Karpas-422 (cell line): Measurements from ENCODE around the gene P2RY12. TPM values are rescaled to one million over a fixed set of nuclear protein-coding genes. Genes with fewer than 3 reads are reported as not detected.

Experiments
- DNase-seq: peaks from one replicate; pipeline ENCODE4 v3.0.0-alpha.2; 2015
- H2AFZ ChIP-seq: fragments of 200-600 bp; sonication (generic); 2 replicates; pipeline ENCODE4 v1.6.1; 2014; ENCODE audit warnings: antibody characterized with exemption, low read length, mixed read lengths
- H3K27ac ChIP-seq: fragments of 200-600 bp; sonication (generic); 2 replicates; pipeline ENCODE4 v1.5.1; 2014; ENCODE audit warnings: mild to moderate bottlenecking, low read length, moderate library complexity
- H3K27me3 ChIP-seq: fragments of 200-600 bp; sonication (generic); 2 replicates; pipeline ENCODE4 v1.6.1; 2014; ENCODE audit warnings: low read length, mixed read lengths
- H3K36me3 ChIP-seq: fragments of 200-600 bp; sonication (generic); 2 replicates; pipeline ENCODE4 v1.6.1; 2014; ENCODE audit warnings: low read length, mixed read lengths; ENCODE audit not compliant: insufficient read depth
- H3K4me1 ChIP-seq: fragments of 200-600 bp; sonication (generic); 2 replicates; pipeline ENCODE4 v1.6.1; 2014; ENCODE audit warnings: mild to moderate bottlenecking, low read length, mixed read lengths
- H3K4me2 ChIP-seq: fragments of 200-600 bp; sonication (generic); 2 replicates; pipeline ENCODE4 v1.6.1; 2014; ENCODE audit warnings: low read length, low read depth, mild to moderate bottlenecking; ENCODE audit not compliant: poor library complexity, severe bottlenecking
- H3K4me3 ChIP-seq: fragments of 200-600 bp; sonication (generic); 2 replicates; pipeline ENCODE4 v1.5.1; 2014; ENCODE audit warnings: mild to moderate bottlenecking, antibody characterized with exemption, low read length, mixed read lengths
- H3K79me2 ChIP-seq: fragments of 200-600 bp; sonication (generic); 2 replicates; pipeline ENCODE4 v1.6.1; 2014; ENCODE audit warnings: mild to moderate bottlenecking, low read length, mixed read lengths
- H3K9ac ChIP-seq: fragments of 200-600 bp; sonication (generic); 2 replicates; pipeline ENCODE4 v1.6.0; 2014; ENCODE audit warnings: low read length
- H3K9me2 ChIP-seq: fragments of 200-600 bp; sonication (generic), shearing (Covaris generic); replicated peaks from 2 replicates; pipeline ENCODE4 v1.6.0; 2014; ENCODE audit warnings: mild to moderate bottlenecking, low read length, moderate library complexity; ENCODE audit not compliant: insufficient read depth
- H3K9me3 ChIP-seq: fragments of 300-700, 200-600 bp; sonication (generic); 2 replicates; pipeline ENCODE4 v1.6.1; 2014; ENCODE audit warnings: low read length, mixed read lengths
- H4K20me1 ChIP-seq: fragments of 200-600 bp; sonication (generic); 2 replicates; pipeline ENCODE4 v1.6.1; 2014; ENCODE audit warnings: mild to moderate bottlenecking, antibody characterized with exemption, low read length, low read depth; ENCODE audit not compliant: insufficient read depth
- total RNA-seq: library from RNA; depleted of rRNA; stranded (reverse); fragments of >200 nt; shearing (Covaris generic); gene quantifications from 2 replicates; pipeline ENCODE4 v1.2.3, GENCODE V29; 2014; ENCODE audit warnings: low replicate concordance

Gene P2RY12
- total RNA-seq, 1 experiment from 2014 or later: not detected

GRCh38 chr3:151318313-151318712 is 66.2 kb downstream of the P2RY12 start:
- H2AFZ ChIP-seq: no peak overlapping the region
- H3K9me2 ChIP-seq: no peaks in the 10 kb centered on the region
- H3K27me3 ChIP-seq: no peaks in the 10 kb centered on the region
- DNase-seq: no peak
- H3K36me3 ChIP-seq: no peaks in the 10 kb centered on the region
- no peak overlapping the region for H3K27ac ChIP-seq
- no peak overlapping the region for H3K9ac ChIP-seq
- H4K20me1 ChIP-seq: no peaks in the 10 kb centered on the region
- no peaks in the 10 kb centered on the region for H3K79me2 ChIP-seq
- no peak overlapping the region for H3K4me3 ChIP-seq
- no peaks in the 10 kb centered on the region for H3K4me1 ChIP-seq
- no peaks in the 10 kb centered on the region for H3K9me3 ChIP-seq
- H3K4me2 ChIP-seq: no peak overlapping the region

GRCh38 chr3:151316267-151316991 is 68.1 kb downstream of the P2RY12 start, which contains the start of gene GPR87:
TSS of gene GPR87 (minus strand) at chr3:151316820. CDS start at chr3:151300100, 16,720 bp downstream.
- H3K9me3 ChIP-seq: no peaks in the 10 kb centered on the region
- no peaks in the 10 kb centered on the region for H4K20me1 ChIP-seq
- no peak within 1 kb of the TSS for H3K4me2 ChIP-seq
- H3K79me2 ChIP-seq: no peaks in the 10 kb centered on the region
- H3K9ac ChIP-seq: no peak within 1 kb of the TSS
- no peaks in the 10 kb centered on the region for H3K4me1 ChIP-seq
- no peak within 1 kb of the TSS for H3K4me3 ChIP-seq
- H2AFZ ChIP-seq: no peak within 1 kb of the TSS
- H3K36me3 ChIP-seq: no peaks in the 10 kb centered on the region
- H3K9me2 ChIP-seq: no peaks in the 10 kb centered on the region
- no peak for DNase-seq
- H3K27ac ChIP-seq: no peak within 1 kb of the TSS
- H3K27me3 ChIP-seq: no peaks in the 10 kb centered on the region

- Histone ChIP-seq H2AFZ (no peak overlapping the region), H3K9me3 (no peaks in the 10 kb centered on the region), H3K4me3 (no peak overlapping the region), H3K79me2 (no peaks in the 10 kb centered on the region), H3K27ac (no peak overlapping the region), H3K36me3 (no peaks in the 10 kb centered on the region), H3K4me2 (no peak overlapping the region), H3K27me3 (no peaks in the 10 kb centered on the region), H3K9me2 (no peaks in the 10 kb centered on the region), H3K4me1 (no peaks in the 10 kb centered on the region), H3K9ac (no peak overlapping the region), H4K20me1 (no peaks in the 10 kb centered on the region)
- no peak for DNase-seq
Observed at GRCh38 chr3:151315846-151316245, 68.7 kb downstream of the P2RY12 start.

GRCh38 chr3:151315136-151315535 is 69.4 kb downstream of the P2RY12 start:
- no peak overlapping the region for H3K9ac ChIP-seq
- H3K9me2 ChIP-seq: no peaks in the 10 kb centered on the region
- H3K4me1 ChIP-seq: no peaks in the 10 kb centered on the region
- H3K9me3 ChIP-seq: no peaks in the 10 kb centered on the region
- no peak overlapping the region for H3K27ac ChIP-seq
- DNase-seq: no peak
- H3K4me2 ChIP-seq: no peak overlapping the region
- no peaks in the 10 kb centered on the region for H4K20me1 ChIP-seq
- no peaks in the 10 kb centered on the region for H3K79me2 ChIP-seq
- no peaks in the 10 kb centered on the region for H3K36me3 ChIP-seq
- H2AFZ ChIP-seq: no peak overlapping the region
- H3K4me3 ChIP-seq: no peak overlapping the region
- H3K27me3 ChIP-seq: no peaks in the 10 kb centered on the region

- Histone ChIP-seq H3K9ac (no peak overlapping the region), H3K4me2 (no peak overlapping the region), H2AFZ (no peak overlapping the region), H3K79me2 (no peaks in the 10 kb centered on the region), H3K36me3 (no peaks in the 10 kb centered on the region), H3K9me2 (no peaks in the 10 kb centered on the region), H4K20me1 (no peaks in the 10 kb centered on the region), H3K27me3 (no peaks in the 10 kb centered on the region), H3K4me3 (no peak overlapping the region), H3K27ac (no peak overlapping the region), H3K9me3 (no peaks in the 10 kb centered on the region), H3K4me1 (no peaks in the 10 kb centered on the region)
- no peak for DNase-seq
Observed at GRCh38 chr3:151314593-151314992, 70.0 kb downstream of the P2RY12 start.

GRCh38 chr3:151314137-151314536 is 70.4 kb downstream of the P2RY12 start:
- Histone ChIP-seq H2AFZ (no peak overlapping the region), H3K9ac (no peak overlapping the region), H4K20me1 (no peaks in the 10 kb centered on the region), H3K9me2 (no peaks in the 10 kb centered on the region), H3K27ac (no peak overlapping the region), H3K9me3 (no peaks in the 10 kb centered on the region), H3K79me2 (no peaks in the 10 kb centered on the region), H3K4me2 (no peak overlapping the region), H3K27me3 (no peaks in the 10 kb centered on the region), H3K4me1 (no peaks in the 10 kb centered on the region), H3K4me3 (no peak overlapping the region), H3K36me3 (no peaks in the 10 kb centered on the region)
- no peak for DNase-seq

GRCh38 chr3:151312972-151313371 is 71.6 kb downstream of the P2RY12 start:
- DNase-seq: no peak
- H3K36me3 ChIP-seq: no peaks in the 10 kb centered on the region
- no peaks in the 10 kb centered on the region for H4K20me1 ChIP-seq
- no peaks in the 10 kb centered on the region for H3K9me3 ChIP-seq
- H3K27me3 ChIP-seq: no peaks in the 10 kb centered on the region
- H3K27ac ChIP-seq: no peak overlapping the region
- no peak overlapping the region for H3K4me2 ChIP-seq
- no peaks in the 10 kb centered on the region for H3K79me2 ChIP-seq
- H2AFZ ChIP-seq: no peak overlapping the region
- H3K4me1 ChIP-seq: no peaks in the 10 kb centered on the region
- H3K9ac ChIP-seq: no peak overlapping the region
- no peak overlapping the region for H3K4me3 ChIP-seq
- no peaks in the 10 kb centered on the region for H3K9me2 ChIP-seq

GRCh38 chr3:151309566-151309965 is 75.0 kb downstream of the P2RY12 start:
- no peaks in the 10 kb centered on the region for H3K36me3 ChIP-seq
- H3K4me3 ChIP-seq: no peak overlapping the region
- DNase-seq: no peak
- no peak overlapping the region for H2AFZ ChIP-seq
- no peaks in the 10 kb centered on the region for H3K27me3 ChIP-seq
- H3K9me3 ChIP-seq: no peaks in the 10 kb centered on the region
- no peaks in the 10 kb centered on the region for H4K20me1 ChIP-seq
- H3K9ac ChIP-seq: no peak overlapping the region
- no peak overlapping the region for H3K27ac ChIP-seq
- H3K9me2 ChIP-seq: no peaks in the 10 kb centered on the region
- H3K4me2 ChIP-seq: no peak overlapping the region
- H3K79me2 ChIP-seq: no peaks in the 10 kb centered on the region
- H3K4me1 ChIP-seq: no peaks in the 10 kb centered on the region
